Measurements from ENCODE around the gene PROZ.
"Not testable (repeated sequence)": the region's sequence is repeated elsewhere in the genome, so short reads cannot be mapped to it uniquely, and the experiment has no call there.

Gene PROZ

GRCh38 chr13:113157929-113158747 is at the start of gene PROZ:
Gene PROZ, plus strand, starts transcription at chr13:113158648. Its CDS starts 13 bp downstream, at chr13:113158661.
- DNase-seq (ENCODE audit: low read depth in 2 of 2), result no peak

- no peak for DNase-seq (ENCODE audit: low read depth in 2 of 2)
Observed at GRCh38 chr13:113109151-113110047, 49.0 kb upstream of the PROZ start.

GRCh38 chr13:113110048-113110851 is 48.2 kb upstream of the PROZ start:
- no peak for DNase-seq (ENCODE audit: low read depth in 2 of 2)

GRCh38 chr13:113110852-113111315 is 47.6 kb upstream of the PROZ start:
- DNase-seq (ENCODE audit: low read depth in 2 of 2), result no peak

- not testable (repeated sequence) for DNase-seq (ENCODE audit: low read depth in 2 of 2)
Observed at GRCh38 chr13:113111821-113112220, 46.6 kb upstream of the PROZ start.

- not testable (repeated sequence) for DNase-seq (ENCODE audit: low read depth in 2 of 2)
Observed at GRCh38 chr13:113112475-113112874, 46.0 kb upstream of the PROZ start.

GRCh38 chr13:113112893-113113845 is 45.3 kb upstream of the PROZ start:
- no peak for DNase-seq (ENCODE audit: low read depth in 2 of 2)

- no peak for DNase-seq (ENCODE audit: low read depth in 2 of 2)
Observed at GRCh38 chr13:113113846-113114271, 44.6 kb upstream of the PROZ start.

- no peak for DNase-seq (ENCODE audit: low read depth in 2 of 2)
Observed at GRCh38 chr13:113114511-113115362, 43.7 kb upstream of the PROZ start.

- DNase-seq (ENCODE audit: low read depth in 2 of 2), result no peak
Observed at GRCh38 chr13:113115363-113116205, 42.9 kb upstream of the PROZ start.

- DNase-seq (ENCODE audit: low read depth in 2 of 2), result no peak
Observed at GRCh38 chr13:113116206-113116800, 42.1 kb upstream of the PROZ start.

GRCh38 chr13:113116871-113117271 is 41.6 kb upstream of the PROZ start:
- no peak for DNase-seq (ENCODE audit: low read depth in 2 of 2)

GRCh38 chr13:113117335-113117872 is 41.0 kb upstream of the PROZ start:
- DNase-seq (ENCODE audit: low read depth in 2 of 2), result no peak

- DNase-seq (ENCODE audit: low read depth in 2 of 2), result no peak
Observed at GRCh38 chr13:113117911-113118260, 40.6 kb upstream of the PROZ start.

GRCh38 chr13:113118261-113119021 is 40.0 kb upstream of the PROZ start:
- DNase-seq (ENCODE audit: low read depth in 2 of 2), result no peak

GRCh38 chr13:113119166-113119821 is 39.2 kb upstream of the PROZ start:
- DNase-seq (ENCODE audit: low read depth in 2 of 2), result no peak

- no peak for DNase-seq (ENCODE audit: low read depth in 2 of 2)
Observed at GRCh38 chr13:113119822-113120189, 38.6 kb upstream of the PROZ start.
